GM12865 (cell line): Measurements from ENCODE around the gene WHAMM.

ENCODE experiments used
- DNase-seq: peaks from one replicate; pipeline ENCODE4 v3.0.0; 2010; ENCODE audit warnings: low read depth
- H3K4me3 ChIP-seq: 2 replicates; pipeline ENCODE4 v1.5.1; 2011; ENCODE audit warnings: mild to moderate bottlenecking, low read depth, low read length, control low read depth
- CTCF ChIP-seq: IDR thresholded peaks from 2 replicates; pipeline ENCODE4 v1.5.1; 2011; ENCODE audit warnings: low read length, control low read depth, low read depth, inconsistent platforms; ENCODE audit not compliant: insufficient read depth; ENCODE audit errors: missing control alignments

WHAMM gene

GRCh38 chr15:82870727-82871320 lies 61.4 kb downstream of the WHAMM start:
- no peak for TF ChIP-seq CTCF
- no peak for DNase-seq

GRCh38 chr15:82871358-82871757 lies 61.9 kb downstream of the WHAMM start:
- no peak for TF ChIP-seq CTCF
- H3K4me3 ChIP-seq: no peak overlapping the region
- DNase-seq: no peak

More at GRCh38 chr15:82870727-82871320, 61.4 kb downstream of the WHAMM start:
- no peak overlapping the region for H3K4me3 ChIP-seq

- no peak for TF ChIP-seq CTCF
- no peak overlapping the region for H3K4me3 ChIP-seq
- no peak for DNase-seq
These were observed 62.5 kb downstream of the WHAMM start for GRCh38 chr15:82871832-82872484.

GRCh38 chr15:82873000-82873680 lies 63.7 kb downstream of the WHAMM start:
- H3K4me3 ChIP-seq: no peak overlapping the region
- no peak for TF ChIP-seq CTCF
- DNase-seq: no peak

- no peak for DNase-seq
- H3K4me3 ChIP-seq: no peak overlapping the region
- no peak for TF ChIP-seq CTCF
These were observed 64.8 kb downstream of the WHAMM start for GRCh38 chr15:82874267-82874666.

- TF ChIP-seq CTCF: no peak
- H3K4me3 ChIP-seq: no peak overlapping the region
- no peak for DNase-seq
These were observed 65.5 kb downstream of the WHAMM start for GRCh38 chr15:82874961-82875360.
